Body of pancreas (tissue), 4 donors: ENCODE measurements around the gene PLEKHG3. TPM values are rescaled to one million over a fixed set of nuclear protein-coding genes. Genes with fewer than 3 reads are reported as not detected.

Experiments
- ATAC-seq: fragments of 150-250 bp; one replicate; pipeline ENCODE4 v1.9.1; 2016
- DNase-seq, 4 donors: peaks; one replicate each; pipeline ENCODE4 v3.0.0-alpha.2; 2019
- H3K27ac ChIP-seq, 4 donors: fragments of 200-600 bp; sonication (generic); 1 replicate in 3 of 4; 2 replicates in 1 of 4; pipeline versions ENCODE4 v1.5.1 to v1.6.1; 2016 to 2019; ENCODE audit warnings: mild to moderate bottlenecking in 1 of 4, mixed read lengths in 1 of 4, moderate library complexity in 1 of 4
- H3K27me3 ChIP-seq, 2 donors: fragments of 200-600 bp; sonication (generic); one replicate each; pipeline ENCODE4 v1.6.0; 2016; ENCODE audit warnings: mild to moderate bottlenecking in 1 of 2
- H3K36me3 ChIP-seq, 2 donors: fragments of 200-600 bp; sonication (generic); replicated peaks in 1 of 2; 2 replicates each; pipeline ENCODE4 v1.5.1; 2016; ENCODE audit warnings: low read depth in 2 of 2; ENCODE audit not compliant: insufficient read depth in 1 of 2
- H3K4me1 ChIP-seq: fragments of 200-600 bp; sonication (generic); one replicate; pipeline ENCODE4 v1.6.0; 2016
- H3K4me3 ChIP-seq, 2 donors: fragments of 200-600 bp; sonication (generic); 1 replicate in 1 of 2; 2 replicates in 1 of 2; pipeline ENCODE4 v1.5.1; 2016 to 2019
- H3K9me3 ChIP-seq, 3 donors: fragments of 200-600 bp; sonication (generic); 1 replicate in 2 of 3; 2 replicates in 1 of 3; pipeline ENCODE4 v1.5.1; 2016
- CTCF ChIP-seq, 7 experiments: fragments of 450-650 bp in 4 of 7; fragments of 200-600 bp in 3 of 7; sonication (generic) in 3 of 7; IDR thresholded peaks; one replicate each; pipeline ENCODE4 v1.5.1; 2016 to 2019; ENCODE audit warnings: antibody characterized with exemption in 7 of 7
- POLR2A ChIP-seq, 3 donors: fragments of 450-650 bp; IDR thresholded peaks; one replicate each; pipeline ENCODE4 v1.6.1; 2016; ENCODE audit warnings: antibody characterized with exemption in 3 of 3, mild to moderate bottlenecking in 2 of 3
- WGBS, 2 donors: methylation state at CpG; one replicate each; pipeline ENCODE4 v1.1.5; 2017; 5-methylcytosine and 5-hydroxymethylcytosine counted together
- intact Hi-C: fragments of 100-400 bp; cut with DNase I; formaldehyde crosslinking; loops from one replicate; pipeline ENCODE4 v1.15.1; 2023
- total RNA-seq, 2 donors: library from RNA; depleted of rRNA; stranded (reverse); fragments of >200 nt; gene quantifications; one replicate each; pipeline ENCODE4 v1.1.0, GENCODE V29; 2016

The PLEKHG3 gene
- total RNA-seq, 2 donors from 2014 or later: 34.5 to 40.2 TPM

GRCh38 chr14:64714432-64715025 is 10.3 kb downstream of the PLEKHG3 start:
- Histone ChIP-seq H3K9me3 (no peaks in the 10 kb centered on the region), H3K27ac (peak overlapping the region; percentile 90 to 93 (median 93)), H3K4me3 (no peak overlapping the region), H3K36me3 (no peaks in the 10 kb centered on the region), H3K27me3 (no peaks in the 10 kb centered on the region), H3K4me1 (peaks cover 75% of the 10 kb centered on the region)
- 74 to 80% methylated on average over 5 of the region's 5 CpGs for WGBS, 2 donors
- no peak for ATAC-seq
- TF ChIP-seq CTCF (IDR thresholded peaks at IDR 0.05) (no peak), POLR2A (IDR thresholded peaks at IDR 0.05) (no peak)
- intact Hi-C loops: no loop called here
- no peak for DNase-seq

- Histone ChIP-seq H3K27ac (peak overlapping the region; percentile 90 to 93 (median 93)), H3K36me3 (no peaks in the 10 kb centered on the region), H3K9me3 (no peaks in the 10 kb centered on the region), H3K4me3 (no peak overlapping the region), H3K27me3 (no peaks in the 10 kb centered on the region), H3K4me1 (peaks cover 75% of the 10 kb centered on the region)
- DNase-seq (no peak), ATAC-seq (no peak)
- 38 to 47% methylated on average over 4 of the region's 4 CpGs for WGBS, 2 donors
- TF ChIP-seq CTCF (IDR thresholded peaks at IDR 0.05): no peak
- TF ChIP-seq POLR2A (IDR thresholded peaks at IDR 0.05): no peak
- intact Hi-C loops: no loop called here
Measured at GRCh38 chr14:64715146-64715627, 11.0 kb downstream of the PLEKHG3 start.

GRCh38 chr14:64715628-64716412 is 11.6 kb downstream of the PLEKHG3 start:
- Histone ChIP-seq H3K27ac (peak overlapping the region; percentile 90 to 93 (median 93)), H3K9me3 (no peaks in the 10 kb centered on the region), H3K4me1 (peaks cover 75% of the 10 kb centered on the region), H3K27me3 (no peaks in the 10 kb centered on the region), H3K4me3 (no peak overlapping the region), H3K36me3 (no peaks in the 10 kb centered on the region)
- ATAC-seq (peak; percentile 57), DNase-seq (peak; percentile 68 to 73 (median 69))
- peak; percentile 27 to 69 (median 61) for TF ChIP-seq POLR2A (IDR thresholded peaks at IDR 0.05)
- TF ChIP-seq CTCF (IDR thresholded peaks at IDR 0.05): no peak
- intact Hi-C loops: no loop called here
- WGBS, 2 donors: 13 to 23% methylated on average over 4 to 22 of the region's 22 CpGs

- H3K4me1 ChIP-seq: peaks cover 89% of the 10 kb centered on the region
- no peaks in the 10 kb centered on the region for H3K27me3 ChIP-seq
- peak overlapping the region; percentile 90 to 93 (median 93) for H3K27ac ChIP-seq
- H3K36me3 ChIP-seq: no peaks in the 10 kb centered on the region
- peak in 2 of 3 donors; percentile 16 to 17 for TF ChIP-seq POLR2A (IDR thresholded peaks at IDR 0.05)
- TF ChIP-seq CTCF (IDR thresholded peaks at IDR 0.05): no peak
- 12 to 14% methylated on average over 6 of the region's 6 CpGs for WGBS, 2 donors
- ATAC-seq (peak; percentile 26), DNase-seq (peak; percentile 68 to 87 (median 83))
- intact Hi-C loops: no loop called here
- H3K9me3 ChIP-seq: no peaks in the 10 kb centered on the region
- H3K4me3 ChIP-seq: no peak overlapping the region
Measured at GRCh38 chr14:64717870-64718269, 13.6 kb downstream of the PLEKHG3 start.
